IPS DF 19.7 (cell line): ENCODE data around the gene PDXP.
"Not testable (repeated sequence)": the region's sequence is repeated elsewhere in the genome, so short reads cannot be mapped to it uniquely, and the experiment has no call there.

Experiments used
- DNase-seq: peaks from one replicate; pipeline ENCODE4 v3.0.0-alpha.2; 2013; ENCODE audit warnings: low read depth, low spot score

The PDXP gene

GRCh38 chr22:37647317-37647716, 11.2 kb upstream of the PDXP start:
- no peak for DNase-seq

- DNase-seq = no peak
These were observed 10.6 kb upstream of the PDXP start for GRCh38 chr22:37647928-37648327.

- no peak for DNase-seq
These were observed 7.9 kb upstream of the PDXP start for GRCh38 chr22:37650463-37651136.

GRCh38 chr22:37654563-37655251, 3.8 kb upstream of the PDXP start:
- no peak for DNase-seq

GRCh38 chr22:37655252-37655563, 3.3 kb upstream of the PDXP start:
- DNase-seq = no peak

GRCh38 chr22:37656583-37656982, 1.9 kb upstream of the PDXP start:
- DNase-seq = not testable (repeated sequence)

GRCh38 chr22:37657590-37658132, 862 bp upstream of the PDXP start:
- DNase-seq = no peak

GRCh38 chr22:37659066-37659896, 758 bp downstream of the PDXP start:
- DNase-seq = no peak

GRCh38 chr22:37659897-37660708, 1.6 kb downstream of the PDXP start:
- DNase-seq = no peak

- no peak for DNase-seq
These were observed 2.2 kb downstream of the PDXP start for GRCh38 chr22:37660709-37661045.

- DNase-seq = no peak
These were observed 2.8 kb downstream of the PDXP start for GRCh38 chr22:37661160-37661924.

GRCh38 chr22:37662039-37662438, 3.5 kb downstream of the PDXP start:
- DNase-seq = no peak

GRCh38 chr22:37663521-37664140, 5.1 kb downstream of the PDXP start:
- DNase-seq = no peak

- no peak for DNase-seq
These were observed 6.0 kb downstream of the PDXP start for GRCh38 chr22:37664249-37665101.

- DNase-seq = no peak
These were observed 7.0 kb downstream of the PDXP start for GRCh38 chr22:37665487-37665886.

- DNase-seq = no peak
These were observed 11.1 kb downstream of the PDXP start for GRCh38 chr22:37669586-37669985.

- DNase-seq = no peak
These were observed 13.8 kb downstream of the PDXP start for GRCh38 chr22:37672206-37672919.

GRCh38 chr22:37672920-37673455, 14.5 kb downstream of the PDXP start:
- DNase-seq = no peak

GRCh38 chr22:37674248-37674647, 15.7 kb downstream of the PDXP start:
- no peak for DNase-seq
